ENCODE data around the gene IWS1. TPM values are rescaled to one million over a fixed set of nuclear protein-coding genes. Genes with fewer than 3 reads are reported as not detected.

Gene IWS1
- total RNA-seq, 4 donors from 2014 or later: 29.0 to 46.7 (median 31.0) TPM

- DNase-seq (ENCODE audit: low spot score) (no peak), ATAC-seq (ENCODE audit: low FRiP score) (no peak)
- TF ChIP-seq CTCF (IDR thresholded peaks at IDR 0.05): no peak
These were observed 76.9 kb downstream of the IWS1 start for GRCh38 chr2:127449414-127449813.

- ATAC-seq (ENCODE audit: low FRiP score) (no peak), DNase-seq (ENCODE audit: low spot score) (no peak)
- no peak for TF ChIP-seq CTCF (IDR thresholded peaks at IDR 0.05)
These were observed 77.8 kb downstream of the IWS1 start for GRCh38 chr2:127448526-127448925.

GRCh38 chr2:127439343-127439742 lies 86.9 kb downstream of the IWS1 start:
- no peak for DNase-seq (ENCODE audit: low spot score)
- no peak for TF ChIP-seq CTCF (IDR thresholded peaks at IDR 0.05)
- no peak for ATAC-seq (ENCODE audit: low FRiP score)

- ATAC-seq (ENCODE audit: low FRiP score) (peak; percentile 14), DNase-seq (ENCODE audit: low spot score) (no peak)
- no peak for TF ChIP-seq CTCF (IDR thresholded peaks at IDR 0.05)
These were observed 88.2 kb downstream of the IWS1 start for GRCh38 chr2:127437781-127438726.

GRCh38 chr2:127437056-127437455 lies 89.2 kb downstream of the IWS1 start:
- TF ChIP-seq CTCF (IDR thresholded peaks at IDR 0.05): no peak
- ATAC-seq (ENCODE audit: low FRiP score) (no peak), DNase-seq (ENCODE audit: low spot score) (no peak)

- TF ChIP-seq CTCF (IDR thresholded peaks at IDR 0.05): no peak
- no peak for ATAC-seq (ENCODE audit: low FRiP score)
- no peak for DNase-seq (ENCODE audit: low spot score)
These were observed 91.8 kb downstream of the IWS1 start for GRCh38 chr2:127434515-127434914.

Data from omental fat pad (tissue), 4 donors.